ENCODE results near the gene TWF2.

TWF2 gene

DNA sequence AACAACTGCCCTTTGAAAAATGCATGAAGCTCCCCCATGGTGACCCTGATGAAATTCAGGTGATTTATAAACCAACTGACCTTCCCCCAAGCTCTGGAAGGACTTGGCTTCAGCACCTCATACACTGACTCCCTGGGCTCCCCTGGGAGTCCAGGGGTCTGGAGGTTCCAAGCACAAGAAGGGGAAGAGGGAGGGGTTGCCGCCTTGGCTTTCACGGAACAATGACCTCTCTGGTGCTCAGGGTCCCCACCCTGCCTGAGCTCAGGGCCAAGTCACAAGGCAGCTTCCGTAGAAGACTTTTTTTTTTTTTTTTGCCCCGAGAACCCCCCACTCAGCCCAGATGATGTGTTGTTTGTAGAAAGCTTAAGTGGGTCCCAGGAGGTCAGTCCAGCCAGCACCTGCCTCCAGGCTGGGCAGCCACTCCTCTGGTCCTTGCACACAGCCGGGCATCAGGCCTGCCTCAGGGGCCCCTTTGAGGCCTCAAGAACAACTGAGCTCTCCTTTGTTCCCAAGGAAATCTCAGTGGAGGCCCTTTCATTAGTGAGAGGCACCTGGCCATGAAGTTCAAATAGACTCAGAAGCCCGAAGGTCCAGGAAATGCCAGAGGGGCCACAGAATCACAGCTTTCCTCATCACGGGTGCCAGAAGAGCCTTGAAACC, 55.0 kb downstream of the TWF2 start:
- no peak for DNase-seq

DNA sequence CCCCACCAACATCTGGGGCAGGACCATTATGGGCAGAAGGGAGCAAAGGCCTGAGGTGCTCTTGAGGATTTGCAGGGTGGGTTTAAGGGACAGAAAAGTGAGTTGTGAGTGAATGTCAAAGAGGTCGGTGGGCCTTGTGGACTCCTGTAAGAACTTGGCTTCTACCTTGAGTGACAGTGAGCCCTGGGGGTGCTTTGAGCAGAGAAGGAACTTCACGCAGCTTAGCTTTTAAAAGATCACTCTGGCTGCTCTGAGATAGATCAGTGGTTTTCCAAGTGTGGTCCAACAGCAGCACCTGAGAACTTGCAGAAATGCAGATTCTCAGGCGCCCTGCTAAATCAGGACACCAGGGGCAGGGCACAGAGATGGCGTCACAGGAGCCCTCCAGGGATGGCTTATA, 56.3 kb downstream of the TWF2 start:
- DNase-seq = no peak

DNA sequence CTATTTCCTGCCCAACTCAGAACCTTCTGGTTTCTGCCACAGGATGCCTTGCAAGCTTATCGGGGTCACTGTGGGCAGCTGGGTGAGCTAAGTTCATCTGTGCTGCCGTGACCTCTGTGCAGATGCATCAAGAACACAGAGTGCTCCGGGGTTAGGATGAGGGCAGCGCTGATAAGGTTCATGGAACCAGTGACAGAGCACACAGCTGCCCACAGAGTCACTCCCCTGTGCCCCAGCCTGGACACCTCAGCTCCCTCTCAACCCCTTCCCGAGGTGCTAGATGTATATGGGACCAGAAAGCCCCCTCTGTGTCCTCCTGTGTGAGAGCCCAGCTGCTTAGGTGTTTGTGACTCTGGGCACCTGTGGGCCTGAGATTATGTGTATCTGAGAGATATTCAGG, 56.8 kb downstream of the TWF2 start:
- DNase-seq = no peak

DNA sequence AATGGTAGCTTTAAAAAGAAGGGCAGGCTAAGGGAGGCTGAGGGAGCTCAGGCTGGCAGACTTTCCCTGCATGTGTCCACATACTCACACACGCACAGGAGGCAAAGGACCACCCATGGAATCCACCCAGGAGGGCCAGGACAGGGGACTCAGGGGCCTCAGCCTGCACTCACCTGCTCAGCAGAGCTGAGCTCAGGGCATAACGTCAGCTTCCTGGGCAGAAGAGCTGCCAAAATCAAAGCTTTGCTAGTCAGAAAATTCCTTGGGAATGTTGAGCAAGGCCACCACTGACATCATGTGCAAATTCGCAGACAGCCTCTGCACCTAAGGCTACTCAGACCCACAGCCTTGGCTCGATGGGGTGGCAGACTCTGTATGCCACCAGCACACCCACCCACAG, 57.4 kb downstream of the TWF2 start:
- DNase-seq = no peak
